Breast epithelium (tissue), 3 donors: ENCODE data around the gene SCML2.

ENCODE experiments used
- CTCF ChIP-seq, 3 donors: fragments of 450-650 bp; IDR thresholded peaks; one replicate each; pipeline ENCODE4 v1.5.1; 2016 to 2017; ENCODE audit warnings: antibody characterized with exemption in 3 of 3, mild to moderate bottlenecking in 3 of 3, moderate library complexity in 3 of 3
- POLR2A ChIP-seq: fragments of 450-650 bp; IDR thresholded peaks from one replicate; pipeline ENCODE4 v1.6.1; 2016; ENCODE audit warnings: antibody characterized with exemption, mild to moderate bottlenecking, moderate library complexity

- TF ChIP-seq CTCF (IDR thresholded peaks at IDR 0.05) (no peak), POLR2A (no peak)
These were observed 76.0 kb downstream of the SCML2 start for GRCh38 chrX:18278449-18278848.
